ENCODE measurements around the gene LRRFIP2.

The LRRFIP2 gene

DNA sequence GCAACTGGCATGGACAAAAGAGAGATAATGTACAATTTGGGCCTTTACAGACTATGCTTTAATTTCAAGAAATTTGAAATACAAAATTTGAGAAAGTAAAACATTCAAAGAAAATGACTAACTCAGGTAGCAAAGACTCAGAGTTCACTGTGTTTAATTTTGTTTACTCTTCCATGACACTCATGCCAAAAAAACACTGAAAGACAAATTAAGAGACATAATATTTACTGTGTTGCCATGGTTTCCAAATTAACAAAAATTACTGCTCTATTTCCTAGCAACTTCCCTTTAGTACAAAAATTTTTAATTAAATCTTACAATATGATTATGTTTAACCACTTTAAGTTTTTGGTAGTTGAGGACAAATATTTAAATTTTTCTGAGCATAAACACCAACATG, 29.6 kb downstream of the LRRFIP2 start:
- Histone ChIP-seq H3K27me3 (no peaks in the 10 kb centered on the region), H3K36me3 (no peaks in the 10 kb centered on the region), H3K9me3 (no peaks in the 10 kb centered on the region), H3K4me1 (no peaks in the 10 kb centered on the region), H3K4me3 (ENCODE audit: low read depth, low read length) (no peak overlapping the region)
- no peak for DNase-seq
- TF ChIP-seq CTCF (IDR thresholded peaks at IDR 0.05; ENCODE audit: low read depth, low read length): no peak

DNA sequence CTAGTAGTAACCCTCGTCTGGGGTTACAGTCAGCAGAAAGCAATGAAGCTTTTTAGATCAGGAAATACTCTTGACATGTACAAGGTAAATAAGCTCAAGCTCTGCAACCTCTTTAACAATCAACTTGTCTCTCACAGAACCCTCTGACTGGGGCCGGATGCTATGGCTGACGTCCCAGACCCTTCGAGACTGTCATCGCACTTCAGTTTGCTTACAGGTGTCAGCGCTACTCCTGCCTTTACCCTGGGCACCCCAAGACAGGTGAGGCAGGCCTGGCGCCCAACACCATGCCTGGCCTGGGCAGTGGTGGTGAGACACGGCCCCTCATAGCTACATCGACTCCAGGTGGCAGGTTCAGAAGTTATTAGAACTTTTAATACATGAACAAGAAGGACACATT, 30.6 kb downstream of the LRRFIP2 start:
- Histone ChIP-seq H3K27me3 (no peaks in the 10 kb centered on the region), H3K4me3 (ENCODE audit: low read depth, low read length) (no peak overlapping the region), H3K36me3 (no peaks in the 10 kb centered on the region), H3K4me1 (no peaks in the 10 kb centered on the region), H3K9me3 (no peaks in the 10 kb centered on the region)
- TF ChIP-seq CTCF (IDR thresholded peaks at IDR 0.05; ENCODE audit: low read depth, low read length): no peak
- DNase-seq: no peak

DNA sequence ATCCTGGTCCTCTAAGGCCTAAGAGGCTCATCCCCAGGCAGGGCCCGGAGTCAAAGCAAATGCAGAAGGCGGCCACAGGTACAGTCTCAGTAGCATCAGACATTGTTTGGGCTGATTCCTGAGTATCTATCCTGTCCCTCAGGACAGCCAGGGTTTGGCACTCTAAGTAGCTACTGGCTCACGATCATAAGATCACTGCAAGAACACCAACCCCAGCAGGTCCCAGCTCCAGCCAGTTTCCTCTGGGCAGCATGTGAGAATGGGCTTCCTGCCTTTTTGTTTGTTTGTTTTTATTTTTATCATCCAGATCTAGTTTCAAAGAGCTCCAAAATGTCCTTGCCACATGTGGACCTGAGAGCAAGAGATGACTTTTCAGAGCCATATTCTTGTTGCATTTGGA, 32.7 kb downstream of the LRRFIP2 start:
- Histone ChIP-seq H3K4me3 (ENCODE audit: low read depth, low read length) (no peak overlapping the region), H3K27me3 (no peaks in the 10 kb centered on the region), H3K4me1 (no peaks in the 10 kb centered on the region), H3K36me3 (no peaks in the 10 kb centered on the region), H3K9me3 (no peaks in the 10 kb centered on the region)
- no peak for DNase-seq
- TF ChIP-seq CTCF (IDR thresholded peaks at IDR 0.05; ENCODE audit: low read depth, low read length): no peak

- no peak for TF ChIP-seq CTCF (IDR thresholded peaks at IDR 0.05; ENCODE audit: low read depth, low read length)
- no peaks in the 10 kb centered on the region for H3K9me3 ChIP-seq
- no peaks in the 10 kb centered on the region for H3K4me1 ChIP-seq
- no peak overlapping the region for H3K4me3 ChIP-seq (ENCODE audit: low read depth, low read length)
- no peaks in the 10 kb centered on the region for H3K27me3 ChIP-seq
- no peak for DNase-seq
- no peaks in the 10 kb centered on the region for H3K36me3 ChIP-seq
These were observed 33.4 kb downstream of the LRRFIP2 start for GRCh38 chr3:37140899-37141541.

DNA sequence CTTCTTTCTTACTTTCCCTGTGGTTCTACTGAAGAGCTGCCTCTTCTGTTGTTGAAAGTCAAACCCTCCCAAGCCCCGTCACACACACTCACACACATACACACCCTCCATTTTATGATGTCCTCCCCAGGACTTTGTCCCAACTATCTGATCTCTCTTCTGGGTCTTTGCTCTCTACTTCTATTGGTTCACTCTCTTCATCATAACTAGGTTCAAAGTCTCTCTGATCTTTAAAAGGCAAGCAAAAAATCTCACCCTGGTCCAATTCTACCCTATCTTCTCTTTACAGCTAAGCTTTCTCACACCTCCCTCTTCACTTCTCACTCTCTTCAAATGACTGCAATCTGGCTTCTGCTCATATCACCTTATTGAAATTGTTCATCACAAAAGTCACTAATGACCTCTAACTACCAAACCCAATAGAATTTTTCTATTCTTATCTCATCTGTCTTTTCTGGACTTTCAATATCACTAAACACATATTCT, 34.8 kb downstream of the LRRFIP2 start:
- H3K36me3 ChIP-seq: no peaks in the 10 kb centered on the region
- no peak overlapping the region for H3K4me3 ChIP-seq (ENCODE audit: low read depth, low read length)
- no peaks in the 10 kb centered on the region for H3K4me1 ChIP-seq
- no peaks in the 10 kb centered on the region for H3K9me3 ChIP-seq
- no peak for DNase-seq
- no peaks in the 10 kb centered on the region for H3K27me3 ChIP-seq
- no peak for TF ChIP-seq CTCF (IDR thresholded peaks at IDR 0.05; ENCODE audit: low read depth, low read length)

- no peak for DNase-seq
These were observed 35.6 kb downstream of the LRRFIP2 start for GRCh38 chr3:37138816-37139215.

More at GRCh38 chr3:37138816-37139215, 35.6 kb downstream of the LRRFIP2 start:
- Histone ChIP-seq H3K9me3 (no peaks in the 10 kb centered on the region), H3K36me3 (no peaks in the 10 kb centered on the region), H3K27me3 (no peaks in the 10 kb centered on the region), H3K4me1 (no peaks in the 10 kb centered on the region), H3K4me3 (ENCODE audit: low read depth, low read length) (no peak overlapping the region)
- TF ChIP-seq CTCF (IDR thresholded peaks at IDR 0.05; ENCODE audit: low read depth, low read length): no peak

Data from BE2C (cell line).